Putamen (tissue), 1 donor: Measurements from ENCODE around the gene ISG20L2.
A peak's percentile ranks its signal among the peaks of the same experiment; 100 is the strongest.

Source experiments
- DNase-seq: peaks from one replicate; pipeline ENCODE4 v3.0.0-alpha.2; 2016; ENCODE audit warnings: low spot score

The ISG20L2 gene

DNA sequence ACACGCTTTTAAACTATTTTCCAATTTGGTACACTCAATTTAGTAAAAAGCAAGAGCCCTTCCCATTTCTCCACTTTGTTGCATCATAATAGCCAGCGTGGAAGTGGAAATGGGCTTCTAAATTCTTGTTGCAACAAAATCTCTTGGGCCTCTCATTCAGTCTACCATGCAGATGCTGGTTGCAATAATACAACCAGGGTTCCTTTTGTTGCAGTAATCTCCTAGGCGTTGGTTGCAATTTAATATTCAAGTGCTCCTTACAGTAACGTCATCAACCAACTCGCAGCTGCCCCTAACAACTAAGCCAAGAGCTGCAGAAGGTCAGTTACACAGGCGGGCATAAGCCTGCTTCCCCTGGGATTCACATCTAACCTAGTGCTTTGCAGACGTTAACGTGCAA is 25.7 kb upstream of the ISG20L2 start:
- DNase-seq: no peak

DNA sequence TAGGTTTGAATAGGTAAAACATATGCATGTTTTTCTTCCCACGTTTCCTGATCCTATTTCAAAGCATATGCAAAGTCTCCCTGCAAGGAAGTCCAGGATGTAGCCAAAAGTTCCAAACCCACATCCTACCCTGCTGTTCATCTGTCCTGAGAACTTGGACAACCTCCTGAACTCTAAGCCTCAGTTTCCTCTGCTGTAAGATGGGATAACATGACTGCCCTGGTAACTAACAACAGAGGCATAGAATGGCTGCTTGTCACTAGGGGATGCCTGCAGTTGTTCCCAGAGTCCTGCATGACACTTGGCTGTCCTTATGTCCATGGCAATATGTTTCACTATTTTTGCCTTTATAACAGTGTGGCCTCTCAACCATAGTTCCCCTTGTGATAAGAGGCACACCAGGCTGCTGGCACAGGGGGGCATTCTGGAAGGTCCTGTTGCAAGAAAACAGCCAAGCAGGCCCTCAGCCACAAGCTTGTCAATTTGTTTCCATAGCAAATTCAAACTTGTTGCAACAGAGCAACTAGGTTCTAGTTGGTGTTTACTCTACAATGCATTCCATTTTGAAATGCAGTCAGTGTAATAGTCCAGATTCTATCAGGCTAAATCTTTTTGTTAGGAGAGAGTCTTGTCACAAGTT is 24.4 kb upstream of the ISG20L2 start:
- no peak for DNase-seq

DNA sequence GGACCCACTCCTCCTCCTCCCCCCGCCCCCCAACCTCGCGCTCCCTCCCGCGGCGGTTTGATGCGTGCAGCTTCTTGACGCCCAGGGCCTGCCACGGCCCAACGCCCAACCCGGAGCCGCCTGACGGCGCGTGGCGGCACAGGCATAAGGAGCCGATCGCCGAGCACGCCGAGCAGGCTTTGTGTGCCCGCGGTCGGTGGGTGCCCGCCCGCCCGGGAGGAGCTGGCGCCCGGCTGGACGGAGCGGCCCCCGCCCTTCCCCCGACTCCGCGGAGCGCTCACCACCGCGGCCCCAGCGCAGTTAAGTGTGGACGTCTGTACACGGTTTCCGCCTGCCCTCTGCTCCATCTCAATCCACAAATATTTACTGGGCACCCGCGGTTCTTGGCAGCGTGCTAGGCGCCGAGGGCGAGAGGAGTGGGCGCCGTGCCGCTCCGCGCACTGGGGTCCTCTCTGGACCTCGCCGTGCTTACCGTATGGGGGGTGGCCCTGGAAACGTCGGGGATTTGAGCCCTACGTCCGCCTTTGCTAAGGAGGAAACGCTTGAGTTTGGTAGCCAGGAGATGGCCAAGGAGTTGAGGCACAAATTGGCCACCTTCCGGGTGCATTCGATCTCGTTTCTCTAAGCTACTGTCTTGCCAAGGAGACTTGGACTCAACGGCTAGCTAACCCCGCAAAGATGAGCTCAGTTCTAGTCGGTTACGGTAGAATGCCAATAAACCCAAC is 23.4 kb upstream of the ISG20L2 start:
- peak; percentile 97 for DNase-seq

DNA sequence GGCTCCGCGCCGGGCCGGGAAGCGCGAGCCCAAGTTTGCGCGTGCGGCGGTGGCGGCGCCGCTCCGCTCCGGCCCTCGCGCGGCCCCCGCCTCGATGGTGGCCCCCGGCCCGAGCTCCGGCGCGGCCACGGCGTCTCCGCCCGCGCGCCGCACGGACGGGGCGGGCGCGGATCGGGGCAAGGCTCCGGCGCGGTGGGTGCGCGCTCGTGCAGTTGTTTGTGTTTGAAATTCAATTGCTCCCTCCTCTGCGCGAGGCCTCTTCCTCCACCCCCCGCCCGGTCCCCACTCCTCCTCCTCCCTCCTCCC is 22.8 kb upstream of the ISG20L2 start, which contains the start of gene HDGF:
Gene HDGF (minus strand): TSS at position 225 of the 306 bp plus-strand sequence. CDS start 246 bp downstream, outside the sequence.
- no peak for DNase-seq

DNA sequence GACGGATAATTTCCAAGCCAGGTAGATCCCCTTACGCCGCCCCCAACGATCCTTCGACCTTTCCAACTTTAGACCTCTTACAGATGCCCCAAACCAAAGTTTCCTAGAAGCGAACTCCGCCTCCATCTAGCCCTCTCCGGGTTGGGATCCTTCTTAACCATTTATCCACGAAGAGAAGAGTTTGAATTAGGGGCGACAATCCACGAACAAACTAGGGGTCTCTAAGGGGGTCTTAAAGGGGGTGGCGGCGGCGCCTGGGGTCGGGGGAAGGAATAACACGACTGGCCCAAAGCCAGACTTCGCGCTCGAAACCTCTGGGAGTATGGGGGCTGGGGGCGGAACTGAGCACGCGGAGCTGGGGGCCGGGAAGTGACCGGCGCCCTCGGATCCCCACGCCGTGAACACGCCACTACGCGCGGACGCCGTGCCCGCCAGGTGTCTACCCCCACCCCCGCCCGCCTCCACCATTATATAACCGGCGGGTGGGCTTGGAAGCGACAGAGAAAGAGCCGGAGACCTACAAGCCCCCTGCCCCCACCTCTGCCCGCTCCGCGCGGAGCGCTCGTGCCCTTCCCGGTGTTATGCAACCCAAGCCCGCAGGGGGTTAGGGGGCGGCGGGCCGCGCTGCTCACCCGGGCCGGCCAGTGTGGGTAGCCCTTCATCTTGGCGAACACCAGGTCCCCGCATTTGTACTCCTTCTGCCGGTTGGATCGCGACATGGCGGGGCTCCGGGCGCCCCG is 22.3 kb upstream of the ISG20L2 start:
- DNase-seq: no peak

DNA sequence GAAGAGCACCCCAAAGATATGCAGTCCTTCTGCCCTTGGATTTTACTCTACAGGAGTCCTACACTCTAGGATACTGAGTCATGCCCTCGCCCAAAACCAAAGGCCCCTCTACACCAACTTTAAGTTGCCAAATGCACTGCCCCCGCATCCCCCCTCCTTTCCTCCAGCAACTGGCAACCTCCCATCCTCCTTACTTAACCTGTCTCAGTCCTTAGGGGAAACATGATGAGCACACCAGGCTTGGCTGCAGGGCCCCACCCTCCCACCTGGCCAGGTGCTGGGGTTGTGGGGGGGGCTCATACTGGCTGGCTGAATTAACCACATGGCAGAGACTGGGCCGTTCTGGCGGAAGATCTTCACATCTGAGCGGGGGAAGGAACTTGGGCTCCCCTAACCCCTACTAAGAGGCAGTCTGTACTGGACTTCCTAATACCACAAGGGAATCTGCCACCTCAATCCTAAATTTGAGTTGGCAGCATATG is 21.7 kb upstream of the ISG20L2 start:
- no peak for DNase-seq

DNA sequence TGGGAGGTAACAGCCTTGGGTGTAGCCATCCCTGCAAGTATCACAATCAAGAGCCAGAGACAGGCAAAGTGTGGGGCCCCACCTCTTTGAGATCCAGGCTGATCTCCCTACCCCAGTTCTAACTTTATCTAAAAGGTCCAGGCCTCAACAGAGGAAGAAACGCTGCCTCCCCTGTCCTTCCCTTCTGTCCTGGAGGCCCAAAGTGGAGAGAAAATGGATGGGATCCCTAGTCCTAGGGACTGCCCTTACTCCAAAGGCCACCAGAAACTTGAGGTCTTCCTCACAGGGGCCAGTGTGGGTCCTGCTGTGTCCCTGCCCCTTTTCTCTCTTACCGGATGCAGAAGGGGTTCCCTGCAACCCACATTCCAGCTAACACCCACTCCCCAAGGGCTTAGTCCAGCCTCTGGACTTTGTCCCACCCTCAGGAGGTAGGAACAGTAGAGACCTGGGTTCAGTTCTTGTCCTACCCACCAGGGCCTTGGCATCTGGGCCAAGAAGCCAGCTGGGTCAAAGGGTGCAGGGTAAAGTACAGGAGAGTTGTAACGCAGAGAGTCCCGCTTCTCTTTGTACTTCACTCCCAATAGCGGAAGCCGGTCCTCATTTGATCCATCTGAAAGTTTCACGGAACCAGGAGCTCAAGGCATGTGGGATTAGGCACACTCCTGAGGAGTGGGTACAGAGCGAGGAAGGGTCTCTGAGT is 21.0 kb upstream of the ISG20L2 start:
- DNase-seq: no peak

DNA sequence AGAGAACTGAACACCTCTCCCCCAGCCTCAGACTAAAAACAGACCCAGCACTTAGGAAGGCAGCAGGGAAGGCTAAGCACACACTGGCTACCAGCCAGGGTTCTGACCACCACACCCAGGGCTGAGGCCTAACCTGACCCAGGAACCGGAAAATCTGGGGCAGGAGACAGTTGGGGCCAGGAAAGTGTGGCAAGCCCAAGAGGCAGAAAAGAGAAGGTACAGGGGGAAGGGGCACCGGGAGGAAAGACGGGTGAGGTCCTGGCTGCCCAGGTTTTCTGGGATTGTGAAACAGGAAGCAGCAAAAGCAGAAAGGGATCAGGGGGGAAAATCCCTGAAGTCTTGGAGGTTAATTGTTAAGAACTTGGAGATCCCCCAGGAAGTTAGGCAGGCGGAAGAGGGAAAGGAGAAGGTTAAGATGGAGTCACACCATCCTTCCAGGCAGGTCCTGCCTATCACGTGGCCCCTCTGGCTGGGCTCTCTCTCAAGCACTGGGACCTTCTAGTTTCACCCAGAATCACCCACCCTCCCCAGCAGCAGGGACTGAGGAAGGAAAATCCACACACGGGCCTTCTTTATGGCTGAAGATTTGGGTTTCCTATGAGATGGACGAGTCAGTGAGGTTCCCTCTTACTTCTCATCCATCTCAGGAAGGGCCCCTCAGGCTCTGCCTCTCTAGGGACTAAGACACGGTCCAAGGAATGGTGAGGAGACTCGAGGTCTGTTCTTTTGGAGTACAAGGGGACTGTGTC is 20.3 kb upstream of the ISG20L2 start:
- no peak for DNase-seq

DNA sequence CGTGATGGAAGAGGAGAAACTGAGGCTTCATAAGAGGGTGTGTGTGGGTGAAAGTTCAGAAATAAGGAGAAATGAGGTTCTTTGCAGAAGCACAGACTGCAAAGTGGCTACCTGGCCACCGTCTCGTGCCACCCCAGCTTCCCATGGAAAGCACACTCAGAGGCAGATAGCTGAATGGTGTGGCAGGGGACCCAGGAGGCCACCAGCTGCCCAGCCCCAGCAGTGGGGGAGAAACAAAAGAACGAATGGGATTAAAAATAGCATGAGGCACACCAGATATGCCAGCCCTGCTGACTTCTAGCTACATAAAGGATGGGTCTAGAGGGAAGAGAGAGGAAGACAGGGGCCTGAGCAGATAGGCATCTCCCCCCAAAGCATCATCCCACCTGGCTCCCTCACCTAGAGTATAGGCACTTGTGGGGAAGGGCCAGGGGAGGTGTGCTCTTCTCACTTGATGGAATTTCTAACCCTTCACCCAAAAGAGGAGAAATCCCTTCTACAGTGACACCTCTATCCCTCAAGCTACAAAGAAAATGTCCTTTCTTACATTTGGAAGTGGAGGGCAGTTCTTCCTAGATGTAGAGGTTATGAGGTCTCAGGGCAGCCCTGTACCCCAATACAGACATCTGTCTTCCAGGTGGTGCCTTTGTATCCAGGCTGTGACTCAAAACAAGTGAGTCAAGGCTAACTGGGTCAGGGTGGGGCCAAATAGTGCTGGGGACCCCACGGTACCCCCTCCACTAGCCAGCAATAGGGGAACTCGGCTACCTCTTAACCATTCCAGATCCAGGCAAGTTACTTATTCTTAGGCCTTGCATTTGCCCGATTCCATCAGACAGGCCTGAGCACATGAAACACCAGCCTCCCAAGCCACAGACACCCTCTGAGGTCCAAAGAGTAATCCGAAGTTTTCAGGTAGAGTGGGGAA is 19.4 kb upstream of the ISG20L2 start:
- no peak for DNase-seq

DNA sequence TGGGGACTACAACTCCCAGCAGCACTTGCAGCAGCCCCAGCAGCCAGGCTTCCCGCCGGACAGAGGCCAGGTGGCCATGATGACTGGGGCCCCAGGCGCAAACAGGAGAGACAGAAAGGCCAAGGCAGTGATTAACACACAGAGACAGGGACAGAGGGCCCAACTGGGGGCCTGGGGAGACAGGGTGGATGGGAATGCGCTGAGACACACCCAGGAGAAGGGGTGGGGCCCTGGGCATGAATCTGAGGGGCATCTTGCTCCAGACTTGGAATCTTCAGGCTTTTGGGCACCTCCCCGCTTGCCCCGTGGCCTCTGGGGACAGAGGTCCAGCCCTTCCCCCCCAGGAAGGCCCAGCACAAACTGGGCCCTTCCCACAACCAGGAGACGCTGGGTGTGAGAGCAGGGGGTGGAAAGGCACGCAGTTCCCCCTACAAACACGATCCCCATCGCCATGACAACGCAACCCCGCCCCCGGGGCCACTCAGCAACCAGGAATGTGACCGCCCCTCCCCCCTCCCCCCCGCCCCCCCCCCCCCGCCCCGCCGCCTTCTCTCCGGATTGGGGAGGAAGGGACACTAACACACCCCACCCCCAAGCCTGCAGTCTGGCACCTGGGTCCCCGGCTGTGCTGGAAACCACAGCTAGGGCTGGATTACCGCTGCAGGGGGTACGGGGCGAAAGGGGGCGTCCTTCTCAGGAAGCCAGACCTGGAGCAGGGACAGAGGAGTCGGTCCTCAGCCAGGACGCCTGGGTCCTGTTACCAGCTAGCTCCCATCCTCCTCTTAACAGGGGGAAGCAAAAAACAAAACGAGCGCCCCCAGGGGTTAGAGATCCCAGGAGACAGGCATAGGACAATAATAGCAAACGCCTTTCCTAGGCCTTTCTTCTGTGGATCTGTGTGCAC is 18.4 kb upstream of the ISG20L2 start:
- DNase-seq: peak; percentile 80

DNA sequence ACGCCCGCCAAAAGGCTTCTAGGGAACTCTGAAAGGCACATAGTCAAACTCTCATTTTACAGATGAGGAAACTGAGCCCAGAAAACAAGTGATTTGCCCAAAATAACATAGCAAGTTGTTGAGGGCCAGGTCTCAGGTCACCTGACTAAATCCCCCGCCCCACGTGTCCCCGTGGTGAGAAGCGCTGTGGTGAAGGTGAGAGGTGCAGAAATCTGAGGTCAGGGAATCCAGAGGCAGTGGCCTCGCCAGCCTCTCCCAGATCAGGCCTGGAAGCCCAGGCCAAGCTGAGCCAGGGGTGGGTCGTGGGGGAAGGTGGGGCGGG is 17.8 kb upstream of the ISG20L2 start:
- no peak for DNase-seq

DNA sequence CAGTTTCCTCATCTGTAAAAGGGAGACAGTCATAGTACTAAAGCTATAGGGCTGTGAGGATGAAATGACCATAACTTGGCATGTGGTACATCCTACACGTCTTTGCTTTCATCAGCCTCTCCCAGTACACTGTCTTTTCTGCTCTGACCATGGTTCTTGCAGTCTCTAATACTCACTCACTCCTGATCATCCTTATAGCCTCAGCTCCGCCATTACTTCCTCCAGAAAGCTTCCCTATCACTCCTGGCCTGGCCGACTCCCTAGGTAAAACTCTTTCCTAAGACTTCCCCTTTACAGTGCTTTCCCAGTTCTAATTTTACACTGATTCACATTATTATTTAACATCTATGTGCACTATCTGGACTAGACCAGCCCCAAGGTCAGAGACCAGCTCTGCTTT is 17.3 kb upstream of the ISG20L2 start:
- no peak for DNase-seq

DNA sequence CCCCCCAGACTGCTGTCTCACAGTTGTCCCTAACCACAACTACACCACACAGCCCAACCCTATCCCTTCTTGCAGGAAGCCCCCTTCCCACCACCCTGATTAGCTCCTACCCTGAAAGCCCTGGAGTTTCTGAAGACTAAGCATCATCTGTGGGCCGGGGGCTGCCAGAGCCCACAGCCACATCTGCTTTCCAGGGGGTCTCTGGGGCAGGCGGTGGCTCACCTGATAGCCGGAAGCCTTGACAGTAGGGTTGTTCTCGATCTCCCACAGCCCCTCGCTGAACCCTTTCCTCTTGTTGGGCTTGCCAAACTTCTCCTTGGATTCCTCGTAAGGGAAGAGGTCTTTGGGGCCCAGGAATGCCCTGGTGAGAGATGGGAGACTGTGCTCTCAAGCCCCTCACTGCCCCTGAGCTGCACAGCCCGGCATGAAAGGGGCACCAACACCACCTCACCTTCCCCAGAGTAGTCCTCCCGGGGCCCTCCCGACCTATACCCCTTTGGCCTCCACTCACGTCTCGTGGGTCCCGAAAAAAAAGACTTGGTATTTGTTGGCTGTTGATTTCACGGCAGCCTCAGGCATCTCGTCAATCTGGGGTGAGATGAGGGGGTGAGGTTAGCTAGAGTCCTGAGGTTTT is 16.3 kb upstream of the ISG20L2 start:
- DNase-seq: no peak

DNA sequence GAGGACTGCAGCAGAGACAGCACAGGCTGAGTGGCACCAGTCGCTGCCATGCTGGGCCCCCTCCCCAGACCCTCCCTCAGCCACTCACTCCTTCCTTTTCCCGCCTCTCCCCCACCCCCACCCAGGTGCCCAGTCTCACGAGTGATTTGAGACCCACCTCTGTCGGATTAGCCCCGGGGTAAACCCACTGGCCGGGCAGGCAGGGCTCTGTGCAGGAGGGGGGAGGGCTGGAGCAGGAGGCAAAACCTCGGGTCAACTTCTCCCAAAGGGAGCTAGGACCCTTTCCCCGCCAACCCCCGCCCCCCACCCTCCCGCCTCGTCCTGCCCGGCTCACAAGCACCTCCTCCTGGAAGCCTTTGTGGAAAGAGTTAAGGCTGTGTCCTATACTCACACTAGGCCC is 15.8 kb upstream of the ISG20L2 start:
- no peak for DNase-seq

DNA sequence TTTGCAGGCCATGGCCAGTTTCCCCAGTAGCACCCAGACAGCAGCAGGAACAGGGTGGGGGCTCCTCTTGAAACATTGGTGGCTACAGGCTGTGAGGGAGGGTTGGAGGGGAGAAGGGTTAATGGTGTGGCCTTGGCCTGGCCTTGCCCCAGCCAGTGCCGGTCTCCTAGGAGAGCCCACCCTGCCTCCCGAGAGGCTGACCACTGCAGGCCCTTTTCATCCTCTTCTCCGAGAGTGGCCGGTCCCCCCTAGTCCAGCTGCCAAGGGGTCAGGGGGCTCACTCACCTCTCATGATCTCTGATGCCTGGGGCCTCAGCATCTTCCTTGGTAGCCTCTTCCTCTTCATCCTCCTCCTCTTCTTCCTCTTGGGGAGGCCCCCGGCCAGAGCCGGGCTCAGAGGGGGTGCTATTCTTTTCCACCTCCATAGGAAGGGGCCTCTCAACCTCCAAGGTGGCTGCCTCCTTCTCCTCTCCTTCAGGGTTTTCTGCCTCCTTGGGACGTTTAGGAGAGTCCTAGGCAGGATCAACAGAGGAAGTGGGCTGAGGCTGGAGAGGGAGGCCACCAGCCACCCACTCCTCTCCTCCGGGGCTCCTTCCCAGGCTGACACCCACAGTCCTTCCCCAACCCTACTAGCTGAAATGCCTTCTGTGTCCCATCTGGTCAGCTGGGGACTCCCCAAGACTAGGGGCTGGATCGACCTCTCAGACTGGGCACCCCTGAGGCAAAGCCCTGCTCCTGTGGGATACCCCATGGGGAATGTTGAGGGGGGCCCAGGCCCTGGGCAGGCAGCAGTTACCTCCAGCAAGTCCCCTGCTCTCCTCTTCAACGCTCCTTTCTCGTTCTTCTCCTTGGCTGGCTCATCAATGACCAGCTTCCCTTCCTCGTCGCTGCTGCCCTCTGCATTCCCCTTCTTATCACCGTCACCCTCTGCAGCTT is 15.1 kb upstream of the ISG20L2 start:
- no peak for DNase-seq

DNA sequence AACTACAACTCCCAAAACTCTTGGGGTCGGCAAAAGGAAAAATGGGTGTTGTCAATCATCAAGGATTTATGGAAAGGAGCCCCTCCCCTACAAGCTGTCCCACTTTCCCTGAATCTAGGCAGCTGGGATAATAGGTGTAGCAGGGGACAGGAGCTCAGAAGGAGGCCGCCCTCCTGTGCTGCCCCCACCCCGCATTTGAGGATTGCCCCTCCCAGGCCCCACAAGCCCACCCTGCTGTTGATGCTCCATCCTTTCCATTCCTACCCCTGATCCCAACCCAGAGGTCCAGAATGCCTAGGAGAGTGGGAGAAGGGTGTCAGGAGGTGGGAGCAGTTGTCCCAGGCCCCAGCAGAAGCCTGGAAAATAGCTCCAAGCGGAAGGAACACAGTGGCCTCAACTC is 14.2 kb upstream of the ISG20L2 start:
- DNase-seq: no peak

DNA sequence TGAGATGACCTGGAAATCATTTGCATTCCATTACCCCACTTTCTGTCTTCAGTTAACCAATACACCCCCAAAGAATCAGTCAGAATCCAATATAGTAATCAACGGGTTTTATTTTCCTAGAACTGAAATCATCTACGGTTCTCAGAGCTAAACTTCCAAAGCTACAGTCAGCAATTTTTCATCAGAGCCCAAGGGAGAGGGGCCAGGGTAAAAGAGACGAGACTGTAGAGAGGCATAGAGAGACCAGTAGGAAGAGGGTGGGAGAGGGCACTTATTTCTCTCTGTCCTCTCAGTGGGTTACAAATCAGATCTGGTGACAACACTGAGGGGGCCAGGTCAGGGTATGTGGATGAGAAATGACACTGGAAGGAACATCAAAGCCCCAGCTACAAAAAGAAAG is 13.5 kb upstream of the ISG20L2 start:
- DNase-seq: no peak

DNA sequence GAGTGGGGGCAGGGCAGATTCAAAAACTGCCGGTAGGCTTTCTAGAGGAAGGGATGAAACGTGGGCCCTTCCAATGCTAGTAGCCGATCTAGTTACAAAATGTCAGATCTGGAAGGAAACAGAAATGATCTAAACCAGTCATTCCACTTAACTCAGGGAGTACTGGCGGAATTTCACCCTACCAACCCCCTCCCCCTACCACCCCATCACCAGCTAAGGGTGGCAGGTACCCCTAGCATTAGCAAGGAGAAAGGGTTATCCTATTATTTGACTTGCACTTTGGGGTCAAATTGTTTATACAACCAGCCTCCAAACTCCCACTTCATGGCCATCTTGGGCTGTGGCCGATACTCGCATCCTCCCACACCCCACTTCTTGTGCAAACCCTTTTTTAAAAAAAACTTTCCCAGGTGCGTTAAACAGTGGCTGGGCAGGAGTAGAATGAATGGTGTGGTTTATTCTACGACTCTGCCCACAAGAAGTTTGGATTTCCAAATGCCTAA is 13.0 kb upstream of the ISG20L2 start:
- DNase-seq: no peak
